ENCODE results near the gene EGLN1.
"Not testable (repeated sequence)": the region's sequence is repeated elsewhere in the genome, so short reads cannot be mapped to it uniquely, and the experiment has no call there.

Gene EGLN1

DNA sequence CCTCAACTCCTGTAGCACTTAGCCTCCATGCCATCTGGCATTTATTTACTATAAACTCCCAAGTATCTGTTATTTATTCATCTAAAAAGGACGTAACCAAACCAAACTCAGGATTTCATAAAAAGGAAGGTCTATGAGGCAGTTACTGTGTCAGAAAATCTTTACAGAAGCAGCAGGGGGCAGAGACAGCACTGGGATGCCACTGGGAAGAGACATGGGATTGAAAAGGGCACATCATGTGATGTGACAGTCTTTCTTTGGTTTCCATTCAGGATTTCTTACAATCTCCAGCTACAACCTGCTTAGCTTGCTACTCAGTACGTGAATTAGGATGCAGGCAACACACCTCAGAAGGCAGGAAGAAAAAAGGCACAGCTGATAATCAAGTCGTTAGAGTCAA lies 52.8 kb downstream of the EGLN1 start:
- H3K4me3 ChIP-seq (ENCODE audit: low read depth, low read length) = no peak overlapping the region

DNA sequence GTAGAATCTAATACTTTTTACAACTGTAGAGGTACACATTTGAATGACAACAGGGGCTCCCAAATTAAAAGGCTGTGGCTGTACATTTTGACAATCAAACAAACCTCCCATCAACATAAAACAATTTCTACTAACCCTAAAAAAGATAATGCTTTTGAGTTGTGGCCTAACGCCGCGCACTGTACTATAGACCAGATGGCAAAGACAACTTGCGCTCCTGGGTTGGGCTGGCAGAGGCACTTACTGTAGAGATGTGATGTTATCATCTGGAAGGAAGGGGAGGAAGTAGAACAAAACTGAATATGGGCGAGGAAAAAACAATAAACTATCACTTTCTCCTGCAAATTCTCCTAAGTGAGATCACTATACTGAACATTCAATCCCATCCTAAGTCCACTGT lies 57.9 kb downstream of the EGLN1 start:
- H3K4me3 ChIP-seq (ENCODE audit: low read depth, low read length) = no peak overlapping the region

DNA sequence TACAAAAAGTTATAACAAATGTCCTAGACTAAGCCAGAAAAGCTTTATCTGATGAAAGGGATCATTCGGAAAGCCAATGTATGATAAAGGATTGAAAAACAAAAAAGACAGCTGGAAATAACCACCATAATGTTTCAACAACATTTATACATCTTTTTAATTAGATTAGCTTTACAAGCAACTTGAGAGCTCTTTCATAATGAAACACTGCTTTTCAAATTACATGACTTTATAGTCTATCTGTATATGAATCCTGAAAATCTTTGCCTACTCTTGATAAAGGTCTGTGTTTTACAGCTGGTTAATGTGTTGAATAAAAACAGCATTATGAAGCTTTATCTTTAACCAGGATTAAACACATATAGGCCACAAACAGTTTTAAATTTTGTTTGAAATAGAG lies 58.5 kb downstream of the EGLN1 start:
- no peak overlapping the region for H3K4me3 ChIP-seq (ENCODE audit: low read depth, low read length)

DNA sequence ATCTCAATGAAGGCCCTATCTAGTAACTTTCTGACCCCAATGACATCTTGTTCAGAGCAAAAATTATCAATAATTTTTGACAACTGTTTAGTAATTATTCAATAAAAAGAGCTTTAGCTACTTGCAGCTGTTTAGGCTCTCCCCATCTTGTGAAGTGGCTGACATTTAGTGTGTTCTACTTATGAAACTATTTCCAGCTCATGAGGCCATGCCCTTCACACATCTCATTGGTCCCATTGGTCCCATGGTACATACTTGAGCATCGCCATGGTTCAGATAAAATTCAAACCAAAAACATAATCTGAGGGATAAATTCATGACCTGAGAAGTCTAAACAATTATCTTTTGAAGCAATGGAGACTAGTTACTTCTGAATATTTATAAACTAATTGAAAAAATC lies 59.8 kb downstream of the EGLN1 start:
- H3K4me3 ChIP-seq (ENCODE audit: low read depth, low read length) = no peak overlapping the region

DNA sequence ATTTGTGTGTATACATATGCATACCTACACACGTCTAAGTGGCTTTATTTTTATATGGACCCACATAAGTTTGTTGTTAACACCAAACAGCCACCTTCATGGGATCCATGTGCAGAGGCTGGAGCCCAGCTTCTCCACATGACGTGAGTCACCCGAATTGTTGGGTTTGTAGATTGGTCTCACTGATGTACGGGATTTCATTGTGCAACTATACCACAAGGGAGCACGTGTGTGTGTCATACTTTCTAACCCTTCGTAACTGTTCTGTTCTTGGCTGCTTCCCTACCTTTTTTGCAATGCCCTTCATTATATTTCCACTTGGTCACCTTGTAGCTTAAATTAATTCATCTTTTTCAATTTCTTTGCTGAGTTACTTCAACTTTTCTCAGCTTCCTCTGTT lies 63.0 kb downstream of the EGLN1 start:
- H3K4me3 ChIP-seq (ENCODE audit: low read depth, low read length) = no peak overlapping the region

DNA sequence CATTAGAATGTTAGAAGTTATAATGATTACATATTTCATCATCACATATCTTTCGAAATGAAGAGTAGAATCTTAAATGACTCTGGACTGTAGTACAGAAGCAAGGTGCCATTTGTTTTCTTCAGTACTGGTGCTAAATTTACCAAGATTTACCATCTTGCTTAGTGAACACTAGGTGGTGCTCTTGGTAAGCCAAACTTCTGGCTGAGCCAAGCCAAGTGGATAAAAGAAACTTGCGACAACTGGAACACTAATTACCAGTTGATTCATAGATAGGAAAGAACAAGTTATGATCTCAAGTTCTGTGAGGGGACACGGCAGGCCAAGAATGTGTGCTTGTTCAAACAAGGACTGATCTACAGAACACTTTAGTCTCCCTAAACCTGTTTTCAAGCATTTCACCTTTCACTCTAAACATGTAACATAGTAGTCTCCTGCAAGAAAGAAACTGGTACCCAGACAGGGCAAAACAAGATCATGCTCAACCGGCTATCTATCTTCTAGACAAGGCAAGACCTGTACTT lies 64.2 kb downstream of the EGLN1 start:
- H3K4me3 ChIP-seq (ENCODE audit: low read depth, low read length) = no peak overlapping the region

DNA sequence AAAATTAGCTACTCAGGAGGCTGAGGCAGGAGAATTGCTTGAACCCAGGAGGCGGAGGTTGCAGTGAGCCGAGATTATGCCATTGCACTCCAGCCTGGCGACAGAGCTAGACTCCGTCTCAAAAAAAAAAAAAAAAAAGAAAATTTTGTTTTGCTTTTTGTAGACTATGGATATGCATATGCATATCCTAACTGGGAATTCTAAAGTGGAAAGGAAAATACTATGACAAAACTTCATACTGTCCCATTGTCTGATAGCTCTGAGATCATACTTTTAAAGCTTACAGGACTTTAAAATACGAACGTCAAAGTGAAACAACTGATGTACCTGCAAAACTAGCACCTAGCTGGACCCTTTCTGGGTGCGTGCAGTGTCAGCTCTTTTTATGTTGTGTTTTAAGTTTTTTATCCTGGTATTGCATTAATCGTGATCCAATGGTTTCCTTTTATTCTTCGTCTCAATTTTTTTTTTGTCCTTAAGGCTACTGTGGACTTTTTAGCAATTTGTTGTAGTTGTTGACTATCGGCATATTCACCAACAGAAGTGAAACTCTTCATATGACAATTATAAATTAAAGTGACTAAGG lies 64.8 kb downstream of the EGLN1 start:
- H3K4me3 ChIP-seq (ENCODE audit: low read depth, low read length) = no peak overlapping the region

DNA sequence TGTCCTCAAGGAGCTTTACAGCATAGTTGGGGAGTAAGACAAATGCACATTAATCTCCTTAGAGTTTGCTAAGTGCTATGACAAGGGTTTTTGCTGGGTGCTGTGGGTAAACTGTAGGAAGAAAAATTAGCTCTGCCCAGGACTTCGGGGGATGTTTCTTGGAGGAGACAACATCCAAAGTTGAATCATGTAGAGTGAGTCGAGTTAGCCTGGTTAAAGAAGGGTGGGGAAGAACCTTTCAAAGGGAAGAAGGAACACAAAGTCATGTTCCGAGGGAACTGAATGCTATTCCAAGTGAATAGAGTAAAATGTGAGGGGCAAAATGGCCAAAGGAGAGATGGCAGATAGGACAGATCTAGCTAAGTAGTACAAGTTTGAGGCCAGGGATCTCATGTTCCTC lies 66.9 kb downstream of the EGLN1 start:
- H3K4me3 ChIP-seq (ENCODE audit: low read depth, low read length) = no peak overlapping the region

DNA sequence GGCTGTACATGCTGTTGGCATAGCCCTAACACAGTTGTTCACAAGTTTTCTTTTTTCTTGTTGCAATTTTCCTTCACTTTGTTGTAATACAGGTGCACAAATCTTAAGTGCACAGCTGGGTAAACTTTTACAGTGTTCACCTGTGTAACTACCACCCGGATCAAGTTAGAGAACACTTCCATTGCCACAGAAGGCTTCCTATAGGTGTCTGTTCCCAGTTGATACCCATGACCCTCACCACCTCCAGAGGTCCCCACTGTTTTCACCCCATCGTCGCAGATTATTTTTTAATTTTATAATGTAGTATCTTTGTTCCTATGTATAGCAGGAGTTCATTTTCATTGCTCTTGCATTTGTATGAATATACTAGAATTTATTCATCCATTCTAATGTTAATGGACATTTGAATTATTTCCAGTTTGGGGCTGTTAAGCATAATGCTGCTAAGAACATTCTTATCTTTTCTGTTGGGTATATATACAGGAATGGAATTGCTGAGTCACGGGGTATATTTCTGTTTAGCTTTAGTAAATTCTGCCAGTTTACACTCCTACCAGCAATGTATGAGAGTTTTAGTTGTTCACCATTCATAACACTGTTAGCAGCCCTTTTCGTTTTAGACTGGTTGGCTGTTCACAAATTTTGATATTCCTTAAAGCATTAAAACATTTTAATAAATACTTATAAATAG lies 67.6 kb downstream of the EGLN1 start:
- no peak overlapping the region for H3K4me3 ChIP-seq (ENCODE audit: low read depth, low read length)

DNA sequence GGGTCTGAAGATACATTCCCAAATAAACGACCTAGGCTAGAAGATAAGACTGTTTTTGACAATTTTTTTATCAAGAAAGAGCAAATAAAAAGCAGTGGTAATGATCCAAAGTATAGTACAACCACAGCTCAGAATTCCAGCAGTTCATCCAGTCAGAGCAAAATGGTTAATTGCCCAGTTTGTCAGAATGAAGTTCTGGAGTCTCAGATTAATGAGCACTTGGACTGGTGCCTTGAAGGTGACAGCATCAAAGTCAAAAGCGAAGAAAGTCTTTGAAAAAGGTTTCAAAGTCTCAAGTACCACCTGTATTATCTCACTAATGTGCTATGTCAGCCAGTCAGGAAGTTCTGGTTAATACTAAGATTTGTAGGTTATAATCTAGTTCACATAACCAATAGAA lies 69.0 kb downstream of the EGLN1 start:
- no peak overlapping the region for H3K4me3 ChIP-seq (ENCODE audit: low read depth, low read length)

DNA sequence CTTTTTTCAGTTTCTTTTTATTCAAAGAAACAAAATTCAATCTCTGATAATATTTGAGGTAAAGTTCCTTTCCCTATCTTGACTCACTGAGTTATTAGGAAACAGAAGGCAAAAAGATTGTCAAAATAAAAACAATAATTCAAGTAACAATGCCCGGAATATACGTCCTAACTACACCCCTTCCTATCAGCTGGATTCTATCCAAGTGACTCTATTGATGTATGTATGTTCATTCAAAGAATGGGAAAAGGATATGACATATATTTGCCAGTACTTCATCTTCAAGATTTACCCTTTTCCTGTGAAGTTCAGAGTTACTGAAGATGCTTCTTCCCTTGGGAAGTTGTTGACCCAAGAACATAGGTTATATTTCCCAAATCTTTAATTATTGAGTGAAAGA lies 70.3 kb downstream of the EGLN1 start:
- H3K4me3 ChIP-seq (ENCODE audit: low read depth, low read length) = no peak overlapping the region

DNA sequence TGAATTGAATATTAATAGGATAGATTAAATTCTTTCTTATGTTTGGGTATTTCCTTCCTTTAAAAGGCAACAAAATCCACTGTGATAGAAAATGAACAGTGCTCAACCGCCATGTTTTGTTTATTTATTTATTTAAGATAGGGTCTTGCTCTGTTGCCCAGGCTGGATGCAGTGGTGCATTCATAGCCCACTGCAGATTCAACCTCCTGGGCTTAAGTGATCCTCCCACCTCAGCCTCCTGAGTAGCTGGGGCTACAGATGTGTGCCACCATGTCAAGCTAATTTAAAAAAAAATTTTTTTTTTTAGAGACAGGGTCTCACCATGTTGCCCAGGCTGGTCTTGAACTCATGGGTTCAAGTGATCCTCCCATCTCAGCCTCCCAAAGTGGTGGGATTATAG lies 73.2 kb downstream of the EGLN1 start:
- H3K4me3 ChIP-seq (ENCODE audit: low read depth, low read length) = not testable (repeated sequence)

DNA sequence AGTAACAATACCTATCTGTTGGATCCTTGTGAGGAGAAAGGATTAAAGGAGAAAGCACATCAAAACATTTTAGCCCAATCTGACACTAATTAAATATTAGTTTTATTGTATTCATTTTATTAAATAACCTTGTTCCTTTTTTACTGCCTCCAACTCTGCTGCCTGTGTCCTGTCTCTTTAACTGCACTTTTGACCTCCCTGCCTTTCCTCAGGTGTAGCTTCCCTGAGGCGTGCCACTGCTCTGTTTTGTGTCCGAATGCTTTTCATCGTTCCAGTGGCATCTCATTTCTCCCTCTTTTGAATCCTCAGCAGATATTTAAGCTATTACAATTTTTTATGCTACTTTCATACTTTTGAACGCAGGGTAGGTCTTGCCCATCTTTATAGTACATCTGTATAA lies 73.6 kb downstream of the EGLN1 start:
- H3K4me3 ChIP-seq (ENCODE audit: low read depth, low read length) = no peak overlapping the region

DNA sequence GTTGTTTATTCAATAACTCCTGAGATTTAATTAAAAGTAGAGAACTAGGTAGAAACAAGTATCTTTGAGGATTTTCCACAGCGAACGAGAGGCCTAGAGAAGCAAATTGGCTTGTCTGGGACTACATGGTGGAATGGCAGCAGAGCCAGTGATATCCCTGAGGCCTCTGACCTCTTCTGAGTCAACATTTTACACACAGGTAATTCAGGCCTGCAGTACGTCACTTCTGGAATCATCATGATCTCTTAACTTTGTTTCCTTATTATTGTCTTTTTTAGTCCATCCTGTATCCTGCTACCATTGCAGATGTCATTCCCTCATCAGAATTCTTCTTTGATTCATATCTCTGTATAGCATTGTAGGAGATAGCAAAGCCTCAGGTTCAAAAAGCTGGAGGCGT lies 74.1 kb downstream of the EGLN1 start:
- H3K4me3 ChIP-seq (ENCODE audit: low read depth, low read length) = no peak overlapping the region

DNA sequence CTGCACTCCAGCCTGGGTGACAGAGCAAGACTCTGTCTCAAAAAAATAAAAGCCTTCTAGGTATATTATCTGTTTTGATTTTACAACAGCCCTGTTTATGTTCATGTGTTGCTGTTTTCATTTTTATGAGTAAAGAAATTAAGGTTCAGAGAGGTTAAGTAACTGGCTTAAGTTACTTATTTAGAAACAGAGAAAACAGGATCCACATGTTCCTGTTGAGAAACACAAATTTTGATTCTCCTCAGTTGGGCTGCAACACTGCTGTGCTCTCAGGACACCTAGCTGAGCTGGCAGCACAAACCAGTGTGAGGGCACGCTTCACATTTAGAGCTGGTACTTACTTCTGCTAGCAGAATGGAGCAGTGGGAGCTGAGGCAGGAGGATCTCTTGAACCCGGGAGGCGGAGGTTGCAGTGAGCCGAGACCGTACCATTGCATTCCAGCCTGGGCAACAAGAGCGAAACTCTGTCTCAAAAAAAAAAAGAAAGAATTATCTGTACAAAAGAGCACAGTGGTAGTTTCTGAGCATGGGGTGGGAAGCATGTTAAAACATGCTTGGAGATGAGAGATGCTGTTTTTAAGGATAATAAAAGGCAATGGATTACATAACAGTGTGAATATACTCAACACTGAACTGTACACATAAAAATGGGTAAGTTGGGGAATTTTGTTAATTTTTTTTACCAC lies 81.6 kb downstream of the EGLN1 start:
- H3K4me3 ChIP-seq (ENCODE audit: low read depth, low read length) = no peak overlapping the region

DNA sequence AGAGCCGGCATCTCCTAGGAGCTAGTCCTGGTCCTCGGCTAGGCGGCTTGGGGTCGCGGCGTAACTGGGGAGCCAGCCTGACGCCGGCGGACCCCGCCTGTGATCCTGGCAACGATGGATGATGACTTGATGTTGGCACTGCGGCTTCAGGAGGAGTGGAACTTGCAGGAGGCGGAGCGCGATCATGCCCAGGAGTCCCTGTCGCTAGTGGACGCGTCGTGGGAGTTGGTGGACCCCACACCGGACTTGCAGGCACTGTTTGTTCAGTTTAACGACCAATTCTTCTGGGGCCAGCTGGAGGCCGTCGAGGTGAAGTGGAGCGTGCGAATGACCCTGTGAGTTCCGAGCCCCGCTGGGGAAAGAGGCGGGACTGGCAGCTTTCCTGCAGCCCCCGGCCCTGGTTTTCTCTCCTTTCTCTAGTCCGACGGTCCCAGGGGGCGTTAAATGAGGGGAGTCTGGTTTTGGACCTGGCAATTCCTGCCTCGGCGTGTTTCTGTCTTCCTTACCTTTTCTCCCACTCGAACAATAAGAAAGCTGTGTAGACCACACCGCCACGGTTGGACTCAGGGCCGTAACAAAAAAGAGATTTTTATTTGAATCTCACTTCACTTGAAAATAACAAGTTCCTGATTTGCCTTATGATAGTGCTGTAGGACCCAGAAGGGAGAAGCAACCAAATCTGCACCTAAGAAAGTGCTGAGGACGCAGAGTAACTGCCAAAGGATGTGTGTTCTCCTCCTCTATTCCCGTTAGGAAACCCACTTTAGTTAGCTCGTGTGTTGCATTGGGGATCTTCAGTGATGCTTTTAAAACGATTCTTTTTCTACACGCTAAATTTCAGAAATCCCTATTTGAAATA lies 83.6 kb downstream of the EGLN1 start, which contains the start of gene SPRTN:
SPRTN (plus strand) TSS at position 24 of the 859 bp plus-strand sequence; CDS start at position 115, 91 bp downstream.
- H3K4me3 ChIP-seq (ENCODE audit: low read depth, low read length) = peak within 1 kb of the TSS; percentile 100

DNA sequence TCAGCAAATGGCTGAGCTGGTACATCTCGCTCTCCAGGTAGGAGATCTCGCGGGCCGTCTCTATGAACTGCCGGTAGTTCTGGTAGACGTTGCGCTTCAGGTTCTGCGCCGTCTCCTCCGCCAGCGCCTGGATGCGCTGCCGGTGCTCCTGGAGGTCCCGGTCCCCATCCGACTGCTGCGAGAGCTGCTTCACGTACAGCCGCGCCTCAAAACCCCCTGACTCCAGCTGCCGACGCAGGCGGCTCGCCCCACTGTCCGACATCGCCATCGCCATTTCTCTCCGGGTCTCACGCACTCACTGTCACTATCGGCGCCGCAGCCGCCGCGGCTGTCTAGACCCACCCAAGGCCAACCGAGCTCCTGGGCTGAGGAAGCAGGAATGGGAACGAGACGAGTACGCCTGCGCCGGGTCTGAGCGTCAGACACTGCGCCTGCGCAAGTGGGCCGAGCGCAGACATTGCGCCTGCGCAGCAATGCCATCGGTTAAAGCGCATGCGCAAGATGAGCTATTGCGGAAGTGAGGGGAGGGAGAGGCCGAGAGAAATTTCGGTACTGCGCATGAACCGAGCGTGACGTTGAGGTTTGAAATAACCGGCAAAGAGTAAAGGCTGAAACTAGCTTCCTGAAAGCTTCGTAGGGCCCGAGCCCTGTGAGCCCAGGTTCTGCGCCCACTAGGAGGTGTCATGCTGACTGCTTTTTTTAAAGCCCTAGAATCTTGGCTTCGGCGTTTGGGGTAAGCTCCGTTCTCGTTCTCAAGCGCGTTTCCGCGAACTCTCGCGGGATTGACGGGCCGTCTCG lies 84.4 kb downstream of the EGLN1 start, which contains the start of gene EXOC8:
EXOC8 (minus strand) TSS at position 381 of the 798 bp plus-strand sequence; CDS start at position 274, 107 bp downstream.
- H3K4me3 ChIP-seq (ENCODE audit: low read depth, low read length) = peak within 1 kb of the TSS; percentile 100

DNA sequence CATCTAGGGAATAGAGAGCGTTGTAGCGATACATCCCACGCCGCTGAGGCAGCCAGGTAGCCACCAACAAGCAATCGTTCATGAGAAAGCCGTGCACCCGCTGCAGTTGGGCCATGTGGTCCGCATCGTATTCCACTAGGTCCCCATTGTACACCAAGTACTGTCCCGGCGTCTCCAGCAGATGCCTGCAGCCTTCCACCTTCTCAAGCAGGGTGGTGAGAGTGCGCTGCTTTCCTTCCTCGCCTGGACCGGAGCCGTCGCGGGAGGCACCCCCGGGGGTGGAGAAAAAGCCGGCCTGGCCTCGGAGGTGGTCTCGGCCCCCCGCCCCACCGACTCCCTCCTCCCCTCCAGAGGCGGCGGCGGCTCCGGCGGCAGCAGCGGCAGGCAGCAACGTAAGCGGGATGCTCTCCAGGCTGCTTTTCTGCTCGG lies 85.0 kb downstream of the EGLN1 start:
- H3K4me3 ChIP-seq (ENCODE audit: low read depth, low read length) = peak overlapping the region; percentile 100

DNA sequence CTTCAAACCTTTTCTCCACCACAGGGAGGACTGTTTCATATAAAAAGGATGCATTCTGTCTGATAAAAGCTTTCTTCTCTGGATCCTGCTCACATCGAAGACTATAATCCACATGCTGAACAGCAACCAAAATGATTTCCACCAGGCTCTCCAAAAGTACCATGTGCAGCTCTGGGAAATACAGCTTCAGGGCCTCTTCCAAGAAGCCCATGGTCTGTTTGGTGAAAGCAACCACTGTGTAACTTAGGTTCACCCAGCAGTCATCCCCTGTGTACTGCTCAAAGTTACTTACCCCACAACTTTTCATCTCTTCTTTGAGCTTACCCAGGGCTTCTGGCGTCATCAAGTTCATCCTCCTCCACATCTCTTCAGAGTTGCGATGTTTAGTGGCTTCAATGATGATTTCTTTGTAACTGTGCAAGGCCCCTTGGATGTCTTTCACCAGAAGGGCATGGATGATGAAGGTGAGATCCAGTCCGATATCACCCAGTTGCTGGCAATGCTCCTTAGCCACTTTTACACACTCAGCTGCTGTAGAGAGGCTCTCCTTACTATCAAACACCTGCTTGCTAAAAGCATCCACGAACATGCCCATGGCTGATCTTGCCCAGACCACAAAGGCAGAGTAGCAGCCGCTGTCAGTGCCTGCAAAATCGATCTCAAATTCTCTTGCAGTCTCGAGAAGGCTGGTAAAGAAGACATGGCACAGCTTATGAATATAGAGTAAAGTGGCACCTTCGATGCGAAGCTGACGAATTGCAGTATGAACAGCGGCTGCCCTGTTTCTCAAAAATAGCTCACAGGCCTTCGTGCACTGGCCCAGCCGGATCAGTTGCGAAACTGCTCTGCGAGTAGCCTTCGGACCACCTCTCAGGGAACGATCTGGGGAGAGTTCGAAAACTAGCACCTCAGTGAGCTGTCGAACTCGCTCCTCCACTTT lies 86.2 kb downstream of the EGLN1 start:
- peak overlapping the region; percentile 100 for H3K4me3 ChIP-seq (ENCODE audit: low read depth, low read length)
